Stimulated activated CD8-positive, alpha-beta memory T cell treated with anti-CD3 and anti-CD28 coated beads, Interleukin-4, amount 100 ng/mL, for 1 hour (primary cell): Measurements from ENCODE around the gene ATXN1.

Experiments
- DNase-seq, 2 donors: peaks; one replicate each; pipeline ENCODE4 v3.0.0-alpha.2; 2020; ENCODE audit warnings: low read depth in 2 of 2, low spot score in 1 of 2

ATXN1 gene

GRCh38 chr6:16783509-16783908, 22.2 kb upstream of the ATXN1 start:
- DNase-seq = no peak

GRCh38 chr6:16782278-16782677, 21.0 kb upstream of the ATXN1 start:
- DNase-seq = no peak

GRCh38 chr6:16781348-16782169, 20.3 kb upstream of the ATXN1 start:
- DNase-seq = no peak

- no peak for DNase-seq
These were observed 17.3 kb upstream of the ATXN1 start for GRCh38 chr6:16778521-16778920.

GRCh38 chr6:16777794-16778193, 16.5 kb upstream of the ATXN1 start:
- no peak for DNase-seq

GRCh38 chr6:16776394-16777017, 15.2 kb upstream of the ATXN1 start:
- no peak for DNase-seq

GRCh38 chr6:16774437-16774836, 13.2 kb upstream of the ATXN1 start:
- no peak for DNase-seq

GRCh38 chr6:16773362-16773761, 12.1 kb upstream of the ATXN1 start:
- no peak for DNase-seq

GRCh38 chr6:16770701-16771569, 9.7 kb upstream of the ATXN1 start:
- DNase-seq = peak; percentile 34 to 60

- DNase-seq = no peak
These were observed 8.7 kb upstream of the ATXN1 start for GRCh38 chr6:16769986-16770376.

GRCh38 chr6:16769131-16769985, 8.1 kb upstream of the ATXN1 start:
- DNase-seq = peak; percentile 34 to 47

GRCh38 chr6:16768477-16768830, 7.2 kb upstream of the ATXN1 start:
- no peak for DNase-seq

GRCh38 chr6:16767765-16768476, 6.7 kb upstream of the ATXN1 start:
- DNase-seq = no peak

- DNase-seq = no peak
These were observed 5.8 kb upstream of the ATXN1 start for GRCh38 chr6:16766836-16767745.

GRCh38 chr6:16766043-16766536, 4.8 kb upstream of the ATXN1 start:
- DNase-seq = no peak

GRCh38 chr6:16765235-16765634, 4.0 kb upstream of the ATXN1 start:
- no peak for DNase-seq

GRCh38 chr6:16764188-16764950, 3.1 kb upstream of the ATXN1 start:
- DNase-seq = no peak
